Gastrocnemius medialis (tissue), 4 donors: ENCODE data around the gene MRPL16. TPM values are rescaled to one million over a fixed set of nuclear protein-coding genes. Genes with fewer than 3 reads are reported as not detected.
"Not testable (repeated sequence)": the region's sequence is repeated elsewhere in the genome, so short reads cannot be mapped to it uniquely, and the experiment has no call there.

ENCODE experiments used
- ATAC-seq, 2 donors: fragments of 150-250 bp; one replicate each; pipeline ENCODE4 v1.9.1; 2016
- DNase-seq, 2 donors: peaks; one replicate each; pipeline ENCODE4 v3.0.0-alpha.2; 2019
- H3K27ac ChIP-seq, 4 donors: fragments of 200-600 bp; sonication (generic); 1 replicate in 1 of 4; 2 replicates in 3 of 4; pipeline ENCODE4 v1.5.1; 2016 to 2018; ENCODE audit warnings: mild to moderate bottlenecking in 2 of 4, moderate library complexity in 1 of 4
- H3K27me3 ChIP-seq, 3 donors: fragments of 200-600 bp; sonication (generic) in 2 of 3; 1 replicate in 1 of 3; 2 replicates in 2 of 3; pipeline versions ENCODE4 v1.5.1 to v1.6.0; 2016 to 2019; ENCODE audit warnings: mild to moderate bottlenecking in 1 of 3, moderate library complexity in 1 of 3
- H3K36me3 ChIP-seq, 2 donors: fragments of 200-600 bp; sonication (generic) in 1 of 2; one replicate each; pipeline ENCODE4 v1.5.1; 2017 to 2018
- H3K4me1 ChIP-seq, 2 donors: fragments of 200-600 bp; sonication (generic) in 1 of 2; one replicate each; pipeline ENCODE4 v1.5.1; 2016 to 2017; ENCODE audit warnings: mild to moderate bottlenecking in 2 of 2
- H3K4me3 ChIP-seq, 4 donors: fragments of 200-600 bp; sonication (generic) in 3 of 4; 1 replicate in 1 of 4; 2 replicates in 3 of 4; pipeline ENCODE4 v1.5.1; 2016 to 2019; ENCODE audit warnings: mild to moderate bottlenecking in 2 of 4
- H3K9me3 ChIP-seq, 3 donors: fragments of 200-600 bp; sonication (generic) in 2 of 3; 1 replicate in 1 of 3; 2 replicates in 2 of 3; pipeline ENCODE4 v1.5.1; 2016 to 2019
- CTCF ChIP-seq, 5 experiments: fragments of 450-650 bp in 3 of 5; fragments of 200-600 bp in 2 of 5; sonication (generic) in 2 of 5; IDR thresholded peaks in 4 of 5; conservative IDR thresholded peaks in 1 of 5; 1 replicate in 4 of 5; 2 replicates in 1 of 5; pipeline ENCODE4 v1.5.1; 2016 to 2019; ENCODE audit warnings: antibody characterized with exemption in 5 of 5, mild to moderate bottlenecking in 3 of 5, moderate library complexity in 3 of 5
- POLR2A ChIP-seq, 2 donors: fragments of 450-650 bp; IDR thresholded peaks; one replicate each; pipeline ENCODE4 v1.6.1; 2017; ENCODE audit warnings: antibody characterized with exemption in 2 of 2, mild to moderate bottlenecking in 2 of 2, moderate library complexity in 2 of 2
- in situ Hi-C, 4 donors: fragments of 200-750 bp; cut with MboI; loops; one replicate each; pipeline versions ENCODE4 v1.15.0 to v1.8.0; 2017; ENCODE audit warnings: low sequenced_read_pairs in 4 of 4
- intact Hi-C: fragments of 100-400 bp; cut with DNase I; formaldehyde crosslinking; loops from one replicate; pipeline ENCODE4 v1.15.1; 2023; ENCODE audit warnings: low total_unique reads
- total RNA-seq, 4 donors: library from RNA; depleted of rRNA; stranded (reverse); fragments of >200 nt; gene quantifications; one replicate each; pipeline versions ENCODE4 v1.1.0 to v1.2.3, GENCODE V29; 2016

MRPL16 gene
- total RNA-seq, 4 donors from 2014 or later = 33.7 to 78.2 (median 38.3) TPM

GRCh38 chr11:59822989-59823566 lies 12.5 kb upstream of the MRPL16 start:
- Histone ChIP-seq H3K4me3 (no peak overlapping the region), H3K36me3 (no peaks in the 10 kb centered on the region), H3K27me3 (no peaks in the 10 kb centered on the region), H3K4me1 (no peaks in the 10 kb centered on the region), H3K27ac (no peak overlapping the region), H3K9me3 (no peaks in the 10 kb centered on the region)
- intact Hi-C loops = loop anchor here (10.0 kb wide), 1 partner anchor 372 kb away; no protein-coding TSS in a partner anchor
- no peak for DNase-seq
- ATAC-seq = peak in 1 of 2 donors; percentile 79
- TF ChIP-seq CTCF (IDR thresholded peaks at IDR 0.05 in 4 of 5, conservative IDR thresholded peaks at IDR 0.05 in 1 of 5) = peak in 3 of 5 experiments; percentile 21 to 42 (median 41)
- no peak for TF ChIP-seq POLR2A (IDR thresholded peaks at IDR 0.05)
- in situ Hi-C loops = loop anchor here in 1 of 4 donors (25.0 kb wide), 1 partner anchor 286 kb away; no protein-coding TSS in a partner anchor

GRCh38 chr11:59818572-59818971 lies 8.0 kb upstream of the MRPL16 start:
- in situ Hi-C loops (loop anchor here in 1 of 4 donors (25.0 kb wide), 1 partner anchor 281 kb away; no protein-coding TSS in a partner anchor), intact Hi-C loops (no loop called here)

GRCh38 chr11:59816434-59816833 lies 5.9 kb upstream of the MRPL16 start:
- H3K36me3 ChIP-seq, H3K4me1 ChIP-seq, DNase-seq, H3K9me3 ChIP-seq, H3K4me3 ChIP-seq, H3K27me3 ChIP-seq, H3K27ac ChIP-seq, intact Hi-C loops, ATAC-seq: not testable (repeated sequence)
- in situ Hi-C loops = loop anchor here in 1 of 4 donors (25.0 kb wide), 1 partner anchor 279 kb away; no protein-coding TSS in a partner anchor

More at GRCh38 chr11:59818572-59818971, 8.0 kb upstream of the MRPL16 start:
- no peak overlapping the region for H3K27ac ChIP-seq
- no peaks in the 10 kb centered on the region for H3K9me3 ChIP-seq
- no peaks in the 10 kb centered on the region for H3K27me3 ChIP-seq
- no peak for TF ChIP-seq CTCF (IDR thresholded peaks at IDR 0.05 in 4 of 5, conservative IDR thresholded peaks at IDR 0.05 in 1 of 5)
- no peak for TF ChIP-seq POLR2A (IDR thresholded peaks at IDR 0.05)
- H3K4me3 ChIP-seq = no peak overlapping the region
- no peak for ATAC-seq
- no peaks in the 10 kb centered on the region for H3K36me3 ChIP-seq
- no peak for DNase-seq
- H3K4me1 ChIP-seq = no peaks in the 10 kb centered on the region

- Histone ChIP-seq H3K4me1 (peaks cover 0 to 3% of the 10 kb centered on the region in 2 donors), H3K9me3 (no peaks in the 10 kb centered on the region), H3K4me3 (no peak overlapping the region), H3K27ac (no peak overlapping the region), H3K36me3 (no peaks in the 10 kb centered on the region), H3K27me3 (no peaks in the 10 kb centered on the region)
- no peak for DNase-seq
- TF ChIP-seq CTCF (IDR thresholded peaks at IDR 0.05 in 4 of 5, conservative IDR thresholded peaks at IDR 0.05 in 1 of 5) (no peak), POLR2A (IDR thresholded peaks at IDR 0.05) (no peak)
- in situ Hi-C loops (loop anchor here in 1 of 4 donors (25.0 kb wide), 1 partner anchor 278 kb away; no protein-coding TSS in a partner anchor), intact Hi-C loops (no loop called here)
- no peak for ATAC-seq
These were observed 5.2 kb upstream of the MRPL16 start for GRCh38 chr11:59815754-59816153.

- intact Hi-C loops = loop anchor here (5.0 kb wide), 1 partner anchor 267 kb away; no protein-coding TSS in a partner anchor
- no peak overlapping the region for H3K4me3 ChIP-seq
- in situ Hi-C loops = loop anchor here in 1 of 4 donors (25.0 kb wide), 1 partner anchor 277 kb away; no protein-coding TSS in a partner anchor
These were observed 3.4 kb upstream of the MRPL16 start for GRCh38 chr11:59814021-59814420.

More at GRCh38 chr11:59814021-59814420, 3.4 kb upstream of the MRPL16 start:
- H3K36me3 ChIP-seq = no peaks in the 10 kb centered on the region
- no peak for ATAC-seq
- DNase-seq = no peak
- TF ChIP-seq POLR2A (IDR thresholded peaks at IDR 0.05) = no peak
- no peak for TF ChIP-seq CTCF (IDR thresholded peaks at IDR 0.05 in 4 of 5, conservative IDR thresholded peaks at IDR 0.05 in 1 of 5)
- H3K9me3 ChIP-seq = no peaks in the 10 kb centered on the region
- H3K27ac ChIP-seq = no peak overlapping the region
- H3K4me1 ChIP-seq = peaks cover 8 to 11% of the 10 kb centered on the region in 2 donors
- H3K27me3 ChIP-seq = no peaks in the 10 kb centered on the region
